ENCODE results near the gene VPS33B. TPM values are rescaled to one million over a fixed set of nuclear protein-coding genes. Genes with fewer than 3 reads are reported as not detected.

Gene VPS33B
- total RNA-seq, 1 experiment from 2014 or later: 16.3 TPM

DNA sequence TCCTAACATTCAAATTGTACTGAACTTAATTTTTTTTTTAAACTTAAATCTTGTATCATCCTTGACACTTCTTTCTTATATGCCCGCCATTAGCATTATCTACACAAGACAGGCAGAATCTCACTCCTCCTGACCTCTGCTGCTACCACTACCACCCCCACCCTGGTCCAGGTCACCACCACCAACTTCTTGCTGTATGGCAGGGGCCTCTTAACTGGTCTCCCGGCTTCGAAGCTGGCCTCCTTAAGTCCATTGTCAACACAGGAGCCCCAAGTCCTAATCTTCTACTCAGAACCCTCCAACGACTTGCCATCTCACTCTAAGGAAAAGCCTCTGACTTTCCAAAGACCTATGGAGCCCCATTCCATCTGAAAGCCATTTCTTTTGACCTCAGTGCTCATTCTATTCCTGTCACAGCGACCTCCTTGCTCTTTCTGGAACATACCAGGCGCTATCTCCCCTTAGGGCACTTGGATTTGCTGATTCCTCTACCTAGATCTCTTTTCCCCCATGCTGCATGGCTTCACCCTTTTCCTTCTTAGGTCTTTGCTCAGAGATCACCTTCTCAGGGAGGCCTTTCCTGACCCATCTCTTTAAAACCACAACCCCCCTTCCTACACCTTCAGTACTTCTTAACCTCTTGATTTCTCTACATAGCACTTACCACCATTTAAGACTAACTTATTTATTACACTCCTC, 30.7 kb downstream of the VPS33B start:
- Histone ChIP-seq H3K14ac (ENCODE audit: insufficient read depth, low read length) (no peak overlapping the region), H3K23ac (ENCODE audit: insufficient read length, low read depth, low read length) (no peak overlapping the region), H2BK20ac (ENCODE audit: low read depth, low read length, poor library complexity, severe bottlenecking) (no peak overlapping the region), H3K4ac (ENCODE audit: low read depth, low read length) (no peak overlapping the region), H3K9me3 (ENCODE audit: control insufficient read depth, low read depth, low read length) (no peaks in the 10 kb centered on the region), H2AFZ (ENCODE audit: low read length) (no peak overlapping the region), H2BK15ac (ENCODE audit: low read depth, low read length) (no peak overlapping the region), H3K9ac (ENCODE audit: extremely low read depth, insufficient read length, low read length) (no peak overlapping the region), H3K23me2 (ENCODE audit: insufficient read length, low read depth, low read length, poor library complexity, severe bottlenecking) (peaks cover 3% of the 10 kb centered on the region), H2AK5ac (ENCODE audit: insufficient read length, low read length) (no peak overlapping the region), H4K5ac (ENCODE audit: insufficient read length, low read depth, low read length) (no peak overlapping the region), H3K79me2 (ENCODE audit: insufficient read depth, low read length) (peaks cover 50% of the 10 kb centered on the region), H3K18ac (ENCODE audit: insufficient read length, low read depth, low read length) (no peak overlapping the region), H3K27ac (ENCODE audit: insufficient read length, low read depth, low read length) (no peak overlapping the region), H2BK12ac (ENCODE audit: insufficient read length, low read depth, low read length) (no peak overlapping the region), H4K8ac (replicated peaks; ENCODE audit: insufficient read length, low read depth, low read length) (no peak overlapping the region), H4K20me1 (ENCODE audit: control insufficient read depth, insufficient read depth, insufficient read length) (no peaks in the 10 kb centered on the region), H2BK5ac (ENCODE audit: insufficient read length, low read length) (no peak overlapping the region), H4K91ac (ENCODE audit: insufficient read length, low read depth, low read length) (no peak overlapping the region), H3K56ac (ENCODE audit: insufficient read length, low read depth, low read length) (no peak overlapping the region), H3K27me3 (ENCODE audit: insufficient read depth, low read length) (no peaks in the 10 kb centered on the region), H2BK120ac (ENCODE audit: low read depth, low read length, poor library complexity, severe bottlenecking) (no peak overlapping the region), H3K79me1 (ENCODE audit: insufficient read depth, low read depth, low read length, poor library complexity, severe bottlenecking) (peaks cover 11% of the 10 kb centered on the region), H3K4me1 (ENCODE audit: insufficient read depth, low read length) (no peaks in the 10 kb centered on the region), H3K4me2 (ENCODE audit: insufficient read depth, insufficient read length, low read length) (no peak overlapping the region), H3T11ph (ENCODE audit: low read length) (no peak overlapping the region)
- WGBS (ENCODE audit: extremely low coverage, insufficient read length, low lambda C conversion rate): no CpG with 5 or more reads among the region's 6 CpGs
- TF ChIP-seq, protein P1, sequence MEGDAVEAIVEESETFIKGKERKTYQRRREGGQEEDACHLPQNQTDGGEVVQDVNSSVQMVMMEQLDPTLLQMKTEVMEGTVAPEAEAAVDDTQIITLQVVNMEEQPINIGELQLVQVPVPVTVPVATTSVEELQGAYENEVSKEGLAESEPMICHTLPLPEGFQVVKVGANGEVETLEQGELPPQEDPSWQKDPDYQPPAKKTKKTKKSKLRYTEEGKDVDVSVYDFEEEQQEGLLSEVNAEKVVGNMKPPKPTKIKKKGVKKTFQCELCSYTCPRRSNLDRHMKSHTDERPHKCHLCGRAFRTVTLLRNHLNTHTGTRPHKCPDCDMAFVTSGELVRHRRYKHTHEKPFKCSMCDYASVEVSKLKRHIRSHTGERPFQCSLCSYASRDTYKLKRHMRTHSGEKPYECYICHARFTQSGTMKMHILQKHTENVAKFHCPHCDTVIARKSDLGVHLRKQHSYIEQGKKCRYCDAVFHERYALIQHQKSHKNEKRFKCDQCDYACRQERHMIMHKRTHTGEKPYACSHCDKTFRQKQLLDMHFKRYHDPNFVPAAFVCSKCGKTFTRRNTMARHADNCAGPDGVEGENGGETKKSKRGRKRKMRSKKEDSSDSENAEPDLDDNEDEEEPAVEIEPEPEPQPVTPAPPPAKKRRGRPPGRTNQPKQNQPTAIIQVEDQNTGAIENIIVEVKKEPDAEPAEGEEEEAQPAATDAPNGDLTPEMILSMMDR (conservative IDR thresholded peaks at IDR 0.05): no peak
- DNase-seq: no peak
- peak overlapping the region in 1 of 2 experiments; percentile 21; a peak in 3 of 5 replicates for H3K4me3 Mint-ChIP-seq
- peak overlapping the region; percentile 14 to 52 (median 38); a peak in 6 of 7 replicates for H3K27ac Mint-ChIP-seq
- peaks cover 3% of the 10 kb centered on the region; the same call in 1 of the 2 replicates for H3K27me3 Mint-ChIP-seq (ENCODE audit: low read depth)
- H3K9me3 Mint-ChIP-seq: peaks cover 0 to 2% of the 10 kb centered on the region in 2 experiments; a peak in 2 of 5 replicates
- H3K4me1 Mint-ChIP-seq: peaks cover 29 to 39% of the 10 kb centered on the region in 2 experiments
- peaks cover 2 to 7% (median 5%) of the 10 kb centered on the region in 3 experiments; a peak in 5 of 7 replicates for H3K36me3 Mint-ChIP-seq (ENCODE audit: insufficient read depth in 1 of 3, low read depth in 3 of 3)

All from H9 (cell line).